Measurements from ENCODE around the gene ATF1. TPM values are rescaled to one million over a fixed set of nuclear protein-coding genes. Genes with fewer than 3 reads are reported as not detected.
"Not testable (repeated sequence)": the region's sequence is repeated elsewhere in the genome, so short reads cannot be mapped to it uniquely, and the experiment has no call there.

The ATF1 gene
- total RNA-seq, 1 donor from 2014 or later, result 18.5 TPM

GRCh38 chr12:50790081-50790480, 26.2 kb downstream of the ATF1 start:
- DNase-seq (ENCODE audit: low read depth in 2 of 2), result no peak

DNA sequence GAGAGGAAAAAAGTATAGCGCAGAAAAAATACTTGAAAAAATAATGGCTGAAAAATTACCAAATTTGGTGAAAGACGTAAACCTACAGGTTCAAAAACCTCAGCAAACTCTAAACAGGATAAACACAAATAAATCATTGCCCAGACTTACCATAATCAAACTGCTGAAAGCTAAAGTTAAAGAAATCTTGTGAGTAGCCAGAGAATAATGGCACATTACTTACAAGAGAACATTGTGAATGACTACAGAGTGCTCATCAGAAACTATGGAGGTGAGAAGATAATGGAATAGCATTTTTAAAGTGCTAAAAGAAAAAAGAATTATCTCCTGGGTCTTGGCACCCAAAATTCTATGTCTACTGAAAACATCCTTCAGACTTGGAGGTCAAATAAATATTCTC, 36.0 kb downstream of the ATF1 start:
- DNase-seq (ENCODE audit: low read depth in 2 of 2), result no peak

- DNase-seq (ENCODE audit: low read depth in 2 of 2), result no peak
These were observed 39.5 kb downstream of the ATF1 start for GRCh38 chr12:50803230-50803875.

GRCh38 chr12:50806176-50806575, 42.3 kb downstream of the ATF1 start:
- no peak for DNase-seq (ENCODE audit: low read depth in 2 of 2)

DNA sequence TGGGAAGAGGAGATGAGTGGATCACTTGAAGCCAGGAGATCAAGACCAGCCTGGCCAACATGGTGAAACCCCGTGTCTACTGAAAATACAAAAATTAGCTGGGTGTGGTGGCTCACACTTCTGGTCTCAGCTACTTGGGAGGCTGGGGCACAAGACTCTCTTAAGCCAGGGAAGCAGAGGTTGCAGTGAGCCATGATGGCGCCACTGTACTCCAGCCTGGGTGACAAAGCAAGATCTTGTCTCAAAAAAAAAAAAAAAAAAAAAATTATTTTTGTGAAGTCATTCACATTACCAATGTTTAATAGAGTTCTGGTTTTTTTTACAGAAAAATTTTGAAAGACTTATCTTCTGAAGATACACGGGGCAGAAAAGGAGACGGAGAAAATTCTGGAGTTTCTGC, 45.2 kb downstream of the ATF1 start:
- DNase-seq (ENCODE audit: low read depth in 2 of 2), result not testable (repeated sequence)

- not testable (repeated sequence) for DNase-seq (ENCODE audit: low read depth in 2 of 2)
These were observed 51.0 kb downstream of the ATF1 start for GRCh38 chr12:50814921-50815320.

- no peak for DNase-seq (ENCODE audit: low read depth in 2 of 2)
These were observed 56.3 kb downstream of the ATF1 start for GRCh38 chr12:50820177-50820576.

- DNase-seq (ENCODE audit: low read depth in 2 of 2), result no peak
These were observed 58.2 kb downstream of the ATF1 start for GRCh38 chr12:50822082-50822481.

DNA sequence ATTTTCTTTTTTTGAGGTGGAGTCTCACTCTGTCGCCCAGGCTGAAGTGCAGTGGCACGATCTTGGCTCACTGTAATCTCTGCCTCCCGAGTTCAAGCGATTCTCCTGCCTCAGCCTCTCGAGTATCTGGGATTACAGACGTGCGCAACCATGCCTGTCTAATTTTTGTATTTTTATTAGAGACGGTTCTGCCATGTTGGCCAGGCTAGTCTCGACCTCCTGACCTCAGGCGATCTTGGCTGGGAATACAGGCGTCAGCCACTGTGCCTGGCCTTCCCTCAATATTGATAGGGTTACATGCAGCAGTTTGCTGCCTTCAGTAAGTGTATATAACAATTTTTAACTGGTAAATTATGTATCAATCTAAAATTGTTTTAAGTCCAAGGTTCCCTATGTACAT, 59.8 kb downstream of the ATF1 start:
- DNase-seq (ENCODE audit: low read depth in 2 of 2), result not testable (repeated sequence)

DNA sequence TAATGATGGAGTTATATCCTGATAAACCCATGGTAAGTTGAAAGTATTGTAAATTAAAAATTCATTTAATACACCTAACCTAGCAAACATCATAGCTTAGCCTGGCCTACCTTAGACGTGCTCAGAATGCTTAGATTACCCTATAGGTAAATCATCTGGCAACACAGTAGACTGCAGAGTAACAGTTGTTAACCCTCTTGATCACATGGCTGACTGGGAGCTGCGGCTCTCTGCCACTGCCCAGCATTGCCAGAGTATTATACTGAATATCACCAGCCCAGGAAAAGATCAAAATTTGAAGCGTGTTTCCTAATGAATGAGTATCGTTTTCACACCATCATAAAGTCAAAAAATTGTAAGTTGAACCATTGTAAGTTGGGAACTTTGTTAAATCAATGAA, 61.0 kb downstream of the ATF1 start:
- no peak for DNase-seq (ENCODE audit: low read depth in 2 of 2)

DNA sequence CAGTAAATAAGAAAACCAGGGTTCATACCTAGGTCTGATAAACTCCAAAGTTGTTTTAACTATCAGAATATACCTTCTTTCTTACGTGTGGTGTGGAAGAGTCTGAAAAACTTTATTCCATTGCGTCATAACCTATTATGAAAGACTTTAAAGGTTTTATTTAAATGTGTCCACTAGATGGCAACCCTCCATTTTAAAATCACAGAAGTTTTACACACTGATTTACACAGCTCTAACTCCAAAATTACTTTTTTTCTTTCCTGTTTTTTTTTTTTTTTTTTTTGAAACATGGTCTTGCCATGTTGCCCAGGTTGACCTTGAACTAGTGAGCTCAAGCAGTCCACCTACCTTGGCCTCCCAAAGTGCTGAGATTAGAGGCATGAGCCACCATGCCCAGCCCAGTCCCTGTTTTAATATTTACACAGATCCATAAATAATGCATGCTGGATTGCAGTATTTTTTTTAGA, 61.5 kb downstream of the ATF1 start:
- peak; percentile 79 to 82 for DNase-seq (ENCODE audit: low read depth in 2 of 2)

- no peak for DNase-seq (ENCODE audit: low read depth in 2 of 2)
These were observed 64.2 kb downstream of the ATF1 start for GRCh38 chr12:50828121-50828520.

DNA sequence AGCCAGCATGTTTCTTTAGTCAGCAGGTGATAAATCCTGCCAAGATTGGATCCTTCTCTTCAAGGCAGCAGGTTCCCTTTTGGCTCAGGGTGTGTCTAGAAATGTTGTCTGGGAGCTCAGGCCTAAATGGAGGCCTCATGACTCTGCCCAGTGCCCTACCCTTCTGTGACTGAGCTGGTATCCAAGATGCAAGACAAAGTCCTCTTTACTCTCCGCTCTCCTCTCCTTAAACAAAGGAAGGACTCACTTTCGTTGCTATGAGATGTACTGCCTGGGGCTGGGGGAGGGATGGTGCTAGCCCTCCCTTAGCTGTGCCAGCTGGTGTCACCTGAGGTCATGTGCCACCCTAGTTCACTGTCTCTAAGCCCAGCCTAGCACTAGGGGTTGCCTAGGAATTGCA, 65.0 kb downstream of the ATF1 start:
- no peak for DNase-seq (ENCODE audit: low read depth in 2 of 2)

- not testable (repeated sequence) for DNase-seq (ENCODE audit: low read depth in 2 of 2)
These were observed 69.9 kb downstream of the ATF1 start for GRCh38 chr12:50833801-50834200.

GRCh38 chr12:50839042-50839441, 75.1 kb downstream of the ATF1 start:
- no peak for DNase-seq (ENCODE audit: low read depth in 2 of 2)

GRCh38 chr12:50840809-50841487, 77.0 kb downstream of the ATF1 start:
- no peak for DNase-seq (ENCODE audit: low read depth in 2 of 2)

DNA sequence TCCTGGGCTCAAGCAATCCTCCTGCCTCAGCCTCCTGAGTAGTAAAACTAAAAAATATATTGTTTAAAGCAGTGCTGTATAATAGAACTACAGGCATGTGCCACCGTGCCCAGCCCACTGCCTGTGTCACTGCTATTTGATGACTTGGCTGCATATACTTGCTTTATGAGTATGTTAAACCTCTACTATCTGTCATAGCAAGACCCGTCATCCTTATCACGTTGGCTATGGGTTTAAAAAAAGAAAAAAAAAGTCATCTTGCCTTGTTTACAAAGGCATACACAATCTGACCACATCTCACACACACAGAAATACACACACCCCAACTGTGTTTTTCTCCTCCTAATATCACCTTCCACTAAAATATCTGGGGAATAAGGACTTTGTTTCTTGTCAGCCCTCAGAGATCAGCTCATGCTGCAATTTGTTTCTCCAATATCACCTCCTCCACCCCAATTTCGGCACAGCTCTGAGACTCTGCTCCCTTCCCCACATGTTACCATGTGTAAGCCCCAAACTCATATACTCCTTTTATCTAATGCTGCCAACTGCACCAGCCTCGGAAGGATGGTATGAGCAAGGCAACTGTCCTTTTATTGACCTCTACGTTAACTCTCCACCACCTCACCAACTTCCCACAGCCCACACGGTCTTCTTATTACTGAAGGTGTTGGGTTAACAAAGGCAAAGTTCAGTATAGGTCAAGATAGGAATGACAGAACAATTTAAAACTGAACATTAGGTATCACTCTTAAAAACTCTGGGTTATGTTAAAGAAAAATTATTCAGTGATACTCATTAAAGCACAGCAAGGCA, 78.0 kb downstream of the ATF1 start:
- DNase-seq (ENCODE audit: low read depth in 2 of 2), result no peak

DNA sequence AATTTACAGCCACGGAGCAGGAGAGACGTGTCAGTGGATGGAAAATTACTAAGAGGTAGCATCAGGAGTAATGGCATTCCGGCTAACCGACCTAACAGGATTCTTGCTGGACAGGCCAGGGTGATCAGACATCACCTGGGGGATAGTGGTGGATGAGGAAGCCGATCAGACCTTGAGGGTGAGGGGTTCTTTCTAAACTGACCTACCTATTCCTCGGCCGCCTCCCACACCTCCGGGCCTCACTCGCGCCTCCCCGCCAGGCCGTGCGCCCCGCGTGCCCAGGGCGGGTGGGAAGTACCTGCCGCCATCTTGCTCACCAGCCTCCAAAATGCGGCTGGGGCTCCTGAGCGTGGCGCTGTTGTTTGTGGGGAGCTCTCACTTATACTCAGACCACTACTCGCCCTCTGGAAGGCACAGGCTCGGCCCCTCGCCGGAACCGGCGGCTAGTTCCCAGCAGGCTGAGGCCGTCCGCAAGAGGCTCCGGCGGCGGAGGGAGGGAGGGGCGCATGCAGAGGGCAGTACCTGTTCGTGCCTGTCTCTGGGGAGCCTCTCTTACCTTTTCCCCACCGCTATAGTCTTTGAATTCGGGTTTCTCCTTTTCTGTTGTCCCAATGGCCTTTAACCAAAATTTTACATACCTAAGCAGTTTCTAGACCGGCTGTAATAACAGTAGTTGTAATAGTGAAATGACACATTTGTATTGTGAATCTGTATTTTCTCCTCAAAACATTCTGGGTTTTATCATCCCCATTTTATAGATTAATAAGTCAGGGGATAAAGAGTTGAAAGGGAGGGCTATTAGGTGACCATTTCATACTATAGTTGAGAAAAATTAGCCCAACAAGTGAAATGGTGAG, 79.0 kb downstream of the ATF1 start, which contains the start of gene TMPRSS12:
Gene TMPRSS12 (plus strand): TSS at position 290 of the 857 bp plus-strand sequence. CDS start 39 bp downstream, at position 329.
- DNase-seq (ENCODE audit: low read depth in 2 of 2), result peak in 1 of 2 donors; percentile 8

DNA sequence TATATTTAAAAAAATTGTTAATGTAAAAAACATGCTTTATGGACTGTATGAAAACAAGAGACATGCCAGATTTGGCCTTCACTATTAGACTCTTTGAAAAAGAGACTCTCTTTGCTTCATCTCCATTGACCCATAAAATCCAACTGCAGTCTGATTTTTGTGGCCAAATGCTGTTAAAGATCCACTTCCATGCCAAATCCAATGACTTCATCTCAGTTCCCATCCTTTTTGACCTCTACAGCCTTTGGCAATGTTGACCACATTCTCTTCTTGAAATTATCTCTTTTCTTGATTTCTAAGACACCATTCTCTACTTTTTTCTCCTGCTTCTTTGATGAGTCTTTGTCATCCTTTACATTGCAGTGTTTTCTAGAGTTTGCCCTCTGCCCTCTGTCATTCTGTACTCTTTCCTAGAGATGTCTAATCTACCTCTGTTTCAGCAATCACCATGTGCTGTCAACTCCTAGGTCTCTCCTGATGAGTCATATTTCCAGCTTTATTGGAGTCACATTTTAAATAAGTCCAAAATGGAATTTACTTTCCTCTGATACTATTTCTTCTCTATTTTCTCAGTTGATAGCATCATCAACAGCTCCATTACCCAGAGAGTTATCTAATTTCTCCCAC, 81.2 kb downstream of the ATF1 start:
- no peak for DNase-seq (ENCODE audit: low read depth in 2 of 2)

GRCh38 chr12:50848963-50849362, 85.1 kb downstream of the ATF1 start:
- no peak for DNase-seq (ENCODE audit: low read depth in 2 of 2)

DNA sequence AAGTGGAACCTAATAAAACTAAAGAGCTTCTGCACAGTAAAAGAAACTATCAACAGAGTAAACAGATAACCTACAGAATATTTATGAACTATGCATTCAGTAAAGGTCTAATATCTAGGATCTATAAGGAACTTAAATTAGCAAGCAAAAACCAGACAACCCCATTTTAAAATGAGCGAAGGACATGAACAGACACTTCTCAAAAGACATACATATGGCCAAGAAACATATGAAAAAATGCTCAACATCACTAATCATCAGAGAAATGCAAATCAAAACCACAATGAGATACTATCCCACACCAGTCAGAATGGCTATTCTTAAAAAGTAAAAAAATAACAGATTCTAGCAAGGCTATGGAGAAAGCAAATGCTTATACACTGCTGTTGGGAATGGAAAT, 91.3 kb downstream of the ATF1 start:
- not testable (repeated sequence) for DNase-seq (ENCODE audit: low read depth in 2 of 2)
